K562 (cell line): ENCODE measurements around the gene PLEKHO2. TPM values are rescaled to one million over a fixed set of nuclear protein-coding genes. Genes with fewer than 3 reads are reported as not detected.

Experiments
- CLOCK ChIP-seq: fragments of 250-450 bp; sonication (Bioruptor Pico); IDR thresholded peaks from 2 replicates; pipeline ENCODE4 v1.4.0; 2020; ENCODE audit warnings: mild to moderate bottlenecking, moderate library complexity, borderline replicate concordance
- HEY1 ChIP-seq: fragments of 250-450 bp; sonication (Bioruptor Pico); IDR thresholded peaks from 2 replicates; pipeline ENCODE4 v1.5.0; 2020; ENCODE audit warnings: mild to moderate bottlenecking, moderate library complexity, borderline replicate concordance
- HNRNPH1 ChIP-seq: fragments of 200-400 bp; formaldehyde crosslinking; optimal IDR thresholded peaks from 2 replicates; pipeline ENCODE3; 2017; ENCODE audit warnings: low read depth, mild to moderate bottlenecking, low read length, moderate library complexity
- MTA3 ChIP-seq: fragments of 450-650 bp; formaldehyde crosslinking; IDR thresholded peaks from 2 replicates; pipeline ENCODE4 v1.6.1; 2017; ENCODE audit warnings: mild to moderate bottlenecking, borderline replicate concordance
- RBBP5 ChIP-seq: fragments of 200-600 bp; sonication (generic); IDR thresholded peaks from 2 replicates; pipeline ENCODE4 v1.6.1; 2012; ENCODE audit warnings: borderline replicate concordance, mild to moderate bottlenecking, low read length, control low read depth, inconsistent platforms; ENCODE audit not compliant: insufficient read depth, poor library complexity, severe bottlenecking
- SRSF7 ChIP-seq: fragments of 200-400 bp; formaldehyde crosslinking; optimal IDR thresholded peaks from 2 replicates; pipeline ENCODE3; 2017; ENCODE audit warnings: mild to moderate bottlenecking, low read depth, low read length
- TCF3 ChIP-seq: sonication (generic); formaldehyde crosslinking; IDR thresholded peaks from 2 replicates; pipeline ENCODE4 v1.4.0; 2020; ENCODE audit warnings: mild to moderate bottlenecking, missing genetic modification reagents
- TFE3 ChIP-seq: fragments of 450-650 bp; formaldehyde crosslinking; IDR thresholded peaks from 2 replicates; pipeline ENCODE4 v1.4.0; 2020; ENCODE audit warnings: mild to moderate bottlenecking, mixed read lengths
- ZBTB40 ChIP-seq, 2 experiments: fragments of 450-650 bp in 1 of 2; sonication (generic) in 1 of 2; formaldehyde crosslinking in 1 of 2; IDR thresholded peaks; 2 replicates each; pipeline versions ENCODE4 v1.7.1 to v1.9.0; 2016 to 2022; ENCODE audit warnings: inconsistent platforms in 1 of 2, mild to moderate bottlenecking in 1 of 2, missing genetic modification reagents in 1 of 2
- ZNF184 ChIP-seq: sonication (generic); formaldehyde crosslinking; IDR thresholded peaks from 2 replicates; pipeline ENCODE4 v1.5.0; 2020; ENCODE audit warnings: missing genetic modification reagents
- ZNF778 ChIP-seq: fragments of 450-650 bp; formaldehyde crosslinking; IDR thresholded peaks from 2 replicates; pipeline ENCODE4 v1.4.0; 2020; ENCODE audit warnings: mild to moderate bottlenecking, moderate library complexity
- polyA plus RNA-seq, 8 experiments: library from polyadenylated mRNA; depleted of rRNA in 4 of 8; stranded (reverse) in 5 of 8; unstranded in 3 of 8; fragments of >200 nt; fragmentation: Nextera tagmentation in 2 of 8; fragmentation: Illumina TruSeq in 1 of 8; extraction: Ambion mirVana in 2 of 8; extraction: Trizol in 1 of 8; gene quantifications; 2 replicates each; pipeline versions ENCODE4 v1.2.1 to v1.2.3, GENCODE V29; 2011 to 2014; ENCODE audit warnings: inconsistent platforms in 1 of 8, missing spikeins in 1 of 8
- total RNA-seq, 7 experiments: library from RNA; depleted of rRNA in 6 of 7; stranded (reverse); fragments of >200 nt in 6 of 7; fragmentation: Illumina TruSeq in 2 of 7; extraction: Trizol in 2 of 7; gene quantifications; 2 replicates each; pipeline versions ENCODE4 v1.2.1 to v1.2.3, GENCODE V29; 2011 to 2021; ENCODE audit warnings: low replicate concordance in 1 of 7

PLEKHO2 gene
- total and polyA plus RNA-seq, 9 of the 15 experiments (the other 6 are each of a cell fraction or from before 2014, with no cell fraction given), result 0.24 to 8.8 (median 5.5) TPM

GRCh38 chr15:64897345-64897985, 55.8 kb downstream of the PLEKHO2 start (continued):
- TF ChIP-seq ZBTB40 (IDR thresholded peaks at IDR 0.05), result no peak
- no peak for TF ChIP-seq ZBTB40 (CRISPR knock-in tag; IDR thresholded peaks at IDR 0.05)
- TF ChIP-seq RBBP5, result no peak
- no peak for TF ChIP-seq HEY1 (CRISPR knock-in tag)
- no peak for TF ChIP-seq ZNF184
- TF ChIP-seq TFE3 (CRISPR knock-in tag), result no peak
- TF ChIP-seq CLOCK, result no peak
- TF ChIP-seq HNRNPH1, result no peak
- TF ChIP-seq ZNF778 (CRISPR knock-in tag), result no peak
- TF ChIP-seq SRSF7, result no peak
- peak; percentile 39 for TF ChIP-seq TCF3
- no peak for TF ChIP-seq MTA3
